Esophagus squamous epithelium (tissue), 5 donors: ENCODE measurements around the gene IQSEC1. TPM values are rescaled to one million over a fixed set of nuclear protein-coding genes. Genes with fewer than 3 reads are reported as not detected.
A peak's percentile ranks its signal among the peaks of the same experiment; 100 is the strongest.

Experiments
- DNase-seq: peaks from one replicate; lab custom pipeline; 2025; lab: John Stamatoyannopoulos, UW
- H3K27ac ChIP-seq, 4 donors: fragments of 200-600 bp; sonication (generic); one replicate each; pipeline ENCODE4 v1.5.1; 2016 to 2019; ENCODE audit warnings: mild to moderate bottlenecking in 1 of 4
- H3K27me3 ChIP-seq, 4 donors: fragments of 200-600 bp; sonication (generic); 1 replicate in 3 of 4; 2 replicates in 1 of 4; pipeline versions ENCODE4 v1.5.1 to v1.6.0; 2017 to 2021; ENCODE audit warnings: antibody characterized with exemption in 1 of 4
- H3K36me3 ChIP-seq, 3 donors: fragments of 200-600 bp; sonication (generic); one replicate each; pipeline ENCODE4 v1.5.1; 2016 to 2019
- H3K4me1 ChIP-seq, 3 donors: fragments of 200-600 bp; sonication (generic); one replicate each; pipeline ENCODE4 v1.5.1; 2017 to 2019
- H3K4me3 ChIP-seq, 4 donors: fragments of 200-600 bp; sonication (generic); 1 replicate in 3 of 4; 2 replicates in 1 of 4; pipeline ENCODE4 v1.5.1; 2016 to 2019; ENCODE audit warnings: mild to moderate bottlenecking in 2 of 4, moderate library complexity in 1 of 4
- H3K9me3 ChIP-seq, 3 donors: fragments of 200-600 bp; sonication (generic); one replicate each; pipeline ENCODE4 v1.5.1; 2016 to 2019
- POLR2A ChIP-seq, 4 donors: fragments of 450-650 bp; IDR thresholded peaks; one replicate each; pipeline ENCODE4 v1.6.1; 2017; ENCODE audit warnings: antibody characterized with exemption in 4 of 4, mild to moderate bottlenecking in 4 of 4, moderate library complexity in 3 of 4
- WGBS, 2 donors: methylation state at CpG; one replicate each; pipeline ENCODE4 v1.1.5; 2018; 5-methylcytosine and 5-hydroxymethylcytosine counted together
- intact Hi-C: fragments of 100-400 bp; cut with DNase I; formaldehyde crosslinking; loops from one replicate; pipeline ENCODE4 v1.15.0; 2022
- total RNA-seq, 4 donors: library from RNA; depleted of rRNA; stranded (reverse); fragments of >200 nt; gene quantifications; one replicate each; pipeline ENCODE4 v1.1.0, GENCODE V29; 2016
- TF ChIP-seq, protein P1 (sequence below), 6 experiments: fragments of 450-650 bp in 4 of 6; fragments of 200-600 bp in 2 of 6; sonication (generic) in 2 of 6; IDR thresholded peaks; one replicate each; pipeline ENCODE4 v1.5.1; 2016 to 2019; ENCODE audit warnings: antibody characterized with exemption in 6 of 6, mild to moderate bottlenecking in 4 of 6, moderate library complexity in 4 of 6
- donor health status: DM: yes; HTN: yes; CAD: no.

IQSEC1 gene
- total RNA-seq, 4 donors from 2014 or later: 7.3 to 27.1 (median 10.7) TPM

DNA sequence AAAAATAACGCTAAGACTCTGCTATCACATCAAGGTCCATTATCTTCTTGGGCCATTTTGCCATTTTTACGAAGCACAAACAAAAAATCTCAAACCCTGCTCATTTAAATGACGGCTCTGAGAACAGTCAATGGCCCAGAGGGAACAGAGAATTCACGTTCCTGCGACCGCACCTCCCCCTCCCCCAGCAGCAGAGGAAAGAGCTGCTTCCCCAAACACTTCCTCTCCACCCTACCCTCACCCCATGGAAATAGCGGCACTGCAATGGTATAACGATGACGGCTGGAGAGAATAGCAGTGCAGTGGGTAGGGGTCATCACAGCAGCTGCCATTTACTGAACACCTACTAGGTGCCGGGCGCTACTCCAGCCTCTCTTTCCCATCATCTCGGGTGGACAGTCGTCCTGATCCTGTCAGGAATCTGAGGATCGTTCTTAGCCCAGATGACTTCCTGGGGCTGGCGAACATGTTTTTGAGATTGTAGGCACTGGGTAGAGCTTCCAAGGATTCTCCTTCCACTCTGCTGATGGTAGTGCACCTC lies 113.3 kb downstream of the IQSEC1 start:
- no peak overlapping the region for H3K4me3 ChIP-seq
- DNase-seq: no peak
- H3K36me3 ChIP-seq: no peaks in the 10 kb centered on the region
- TF ChIP-seq POLR2A (IDR thresholded peaks at IDR 0.05): no peak
- TF ChIP-seq, protein P1, sequence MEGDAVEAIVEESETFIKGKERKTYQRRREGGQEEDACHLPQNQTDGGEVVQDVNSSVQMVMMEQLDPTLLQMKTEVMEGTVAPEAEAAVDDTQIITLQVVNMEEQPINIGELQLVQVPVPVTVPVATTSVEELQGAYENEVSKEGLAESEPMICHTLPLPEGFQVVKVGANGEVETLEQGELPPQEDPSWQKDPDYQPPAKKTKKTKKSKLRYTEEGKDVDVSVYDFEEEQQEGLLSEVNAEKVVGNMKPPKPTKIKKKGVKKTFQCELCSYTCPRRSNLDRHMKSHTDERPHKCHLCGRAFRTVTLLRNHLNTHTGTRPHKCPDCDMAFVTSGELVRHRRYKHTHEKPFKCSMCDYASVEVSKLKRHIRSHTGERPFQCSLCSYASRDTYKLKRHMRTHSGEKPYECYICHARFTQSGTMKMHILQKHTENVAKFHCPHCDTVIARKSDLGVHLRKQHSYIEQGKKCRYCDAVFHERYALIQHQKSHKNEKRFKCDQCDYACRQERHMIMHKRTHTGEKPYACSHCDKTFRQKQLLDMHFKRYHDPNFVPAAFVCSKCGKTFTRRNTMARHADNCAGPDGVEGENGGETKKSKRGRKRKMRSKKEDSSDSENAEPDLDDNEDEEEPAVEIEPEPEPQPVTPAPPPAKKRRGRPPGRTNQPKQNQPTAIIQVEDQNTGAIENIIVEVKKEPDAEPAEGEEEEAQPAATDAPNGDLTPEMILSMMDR (IDR thresholded peaks at IDR 0.05): no peak
- intact Hi-C loops: no loop called here
- no peaks in the 10 kb centered on the region for H3K9me3 ChIP-seq
- H3K27me3 ChIP-seq: no peaks in the 10 kb centered on the region
- peak overlapping the region in 3 of 4 donors; percentile 35 to 68 (median 49) for H3K27ac ChIP-seq
- H3K4me1 ChIP-seq: peaks cover 38 to 100% (median 78%) of the 10 kb centered on the region in 3 donors
- 56 to 65% methylated on average over 15 of the region's 15 CpGs for WGBS, 2 donors

DNA sequence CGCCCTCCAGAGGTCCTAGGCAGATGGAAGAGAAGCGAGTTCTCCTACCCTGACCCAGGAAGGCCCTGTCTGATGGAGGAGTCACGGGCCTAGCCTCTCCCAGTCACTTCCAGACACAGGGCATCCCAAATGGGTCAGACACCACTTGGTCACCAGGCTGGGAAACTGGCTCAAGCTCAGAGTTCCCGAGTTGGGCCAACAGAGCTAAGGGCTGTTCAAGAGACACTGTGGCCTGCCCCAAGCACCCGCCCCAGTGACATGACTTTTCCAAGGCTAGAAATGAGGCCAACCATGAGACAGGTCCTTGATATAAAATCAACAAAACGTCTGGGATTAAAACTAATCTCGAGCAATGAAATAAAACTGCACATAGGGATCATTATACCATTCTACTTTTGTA lies 113.8 kb downstream of the IQSEC1 start:
- 57 to 71% methylated on average over 3 to 6 of the region's 7 CpGs for WGBS, 2 donors

DNA sequence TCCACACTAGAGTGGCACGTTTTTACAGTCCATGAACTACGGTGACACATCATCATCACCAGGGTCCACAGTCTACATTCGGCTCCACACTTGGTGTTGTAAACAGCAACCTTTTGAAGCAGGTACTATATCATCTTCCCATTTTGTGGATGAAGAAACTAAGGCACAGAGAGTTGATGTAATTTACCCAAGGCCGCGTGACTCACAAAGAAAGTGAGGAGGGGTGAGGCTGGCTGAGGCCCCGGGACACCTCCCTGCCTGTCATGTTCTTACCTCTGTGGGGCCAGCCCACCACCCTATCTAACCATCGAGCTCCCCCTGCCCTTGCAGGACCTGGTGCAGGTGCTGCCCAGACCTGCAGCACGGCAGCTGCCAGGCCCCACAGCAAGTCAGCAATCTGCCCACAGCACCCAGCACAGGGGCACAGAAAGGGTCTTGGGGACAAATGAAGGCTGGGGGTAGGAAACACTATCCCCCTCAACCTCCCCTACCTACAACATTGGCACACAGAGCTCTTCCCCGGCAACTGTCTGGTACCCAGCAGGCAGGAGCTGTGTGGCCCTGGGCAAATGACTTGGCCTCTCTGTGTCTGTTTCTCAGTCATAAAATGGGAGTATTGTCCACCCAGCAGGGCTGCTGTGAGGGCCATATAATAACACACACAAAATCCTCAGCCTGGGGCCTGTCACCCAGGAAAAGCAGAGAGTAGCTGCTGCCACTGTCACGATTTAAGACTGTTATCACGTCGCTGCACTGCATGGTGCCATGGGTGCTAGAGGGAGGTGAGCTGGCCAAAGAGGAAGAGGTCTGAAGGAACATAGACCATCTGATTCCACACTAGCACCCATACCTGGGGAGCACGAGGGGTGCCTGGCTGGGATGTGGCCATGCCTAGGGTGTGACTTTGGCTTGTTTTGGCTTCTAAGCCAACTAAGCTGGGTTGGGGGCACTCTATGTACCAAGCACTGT lies 115.1 kb downstream of the IQSEC1 start:
- H3K27ac ChIP-seq: peak overlapping the region in 3 of 4 donors; percentile 35 to 68 (median 68)
- H3K36me3 ChIP-seq: no peaks in the 10 kb centered on the region
- peaks cover 40 to 100% (median 77%) of the 10 kb centered on the region in 3 donors for H3K4me1 ChIP-seq
- TF ChIP-seq, protein P1 (IDR thresholded peaks at IDR 0.05): no peak
- no peak for TF ChIP-seq POLR2A (IDR thresholded peaks at IDR 0.05)
- no peaks in the 10 kb centered on the region for H3K27me3 ChIP-seq
- H3K9me3 ChIP-seq: no peaks in the 10 kb centered on the region
- no peak overlapping the region for H3K4me3 ChIP-seq
- no peak for DNase-seq
- intact Hi-C loops: no loop called here
- 85 to 88% methylated on average over 11 to 13 of the region's 13 CpGs for WGBS, 2 donors

More for the DNA sequence above, 113.8 kb downstream of the IQSEC1 start:
- Histone ChIP-seq H3K9me3 (no peaks in the 10 kb centered on the region), H3K4me1 (peaks cover 38 to 100% (median 78%) of the 10 kb centered on the region in 3 donors), H3K36me3 (no peaks in the 10 kb centered on the region), H3K4me3 (no peak overlapping the region), H3K27ac (peak overlapping the region in 3 of 4 donors; percentile 35 to 68 (median 49)), H3K27me3 (no peaks in the 10 kb centered on the region)
- intact Hi-C loops: no loop called here
- no peak for DNase-seq
- TF ChIP-seq, protein P1 (IDR thresholded peaks at IDR 0.05): no peak
- no peak for TF ChIP-seq POLR2A (IDR thresholded peaks at IDR 0.05)

DNA sequence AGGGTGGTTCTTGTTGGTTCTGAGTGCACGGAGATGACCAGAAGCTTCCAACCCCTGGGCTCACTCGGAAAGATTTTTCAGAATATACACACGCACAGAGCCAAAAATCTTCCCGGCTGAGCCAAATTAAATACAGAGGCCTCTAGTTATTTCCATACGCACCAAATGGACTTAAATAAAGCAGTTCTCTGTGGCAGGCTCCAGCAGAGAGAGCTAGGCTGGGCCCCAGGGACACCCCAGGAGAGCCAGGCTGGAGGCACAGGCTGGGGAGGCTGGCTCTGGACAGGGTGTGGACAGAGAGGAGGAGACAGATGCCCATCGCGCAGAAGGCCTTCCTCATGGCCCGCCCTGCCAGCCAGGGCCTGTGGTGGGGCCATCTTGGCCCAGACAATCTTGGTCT lies 115.9 kb downstream of the IQSEC1 start:
- H3K4me3 ChIP-seq: no peak overlapping the region
- no peaks in the 10 kb centered on the region for H3K9me3 ChIP-seq
- no peaks in the 10 kb centered on the region for H3K36me3 ChIP-seq
- DNase-seq: no peak
- intact Hi-C loops: no loop called here
- no peak for TF ChIP-seq POLR2A (IDR thresholded peaks at IDR 0.05)
- TF ChIP-seq, protein P1 (IDR thresholded peaks at IDR 0.05): no peak
- WGBS, 2 donors: 18 to 70% methylated on average over 3 to 8 of the region's 8 CpGs
- H3K27ac ChIP-seq: peak overlapping the region in 3 of 4 donors; percentile 31 to 68 (median 68)
- peaks cover 34 to 100% (median 70%) of the 10 kb centered on the region in 3 donors for H3K4me1 ChIP-seq
- H3K27me3 ChIP-seq: no peaks in the 10 kb centered on the region

DNA sequence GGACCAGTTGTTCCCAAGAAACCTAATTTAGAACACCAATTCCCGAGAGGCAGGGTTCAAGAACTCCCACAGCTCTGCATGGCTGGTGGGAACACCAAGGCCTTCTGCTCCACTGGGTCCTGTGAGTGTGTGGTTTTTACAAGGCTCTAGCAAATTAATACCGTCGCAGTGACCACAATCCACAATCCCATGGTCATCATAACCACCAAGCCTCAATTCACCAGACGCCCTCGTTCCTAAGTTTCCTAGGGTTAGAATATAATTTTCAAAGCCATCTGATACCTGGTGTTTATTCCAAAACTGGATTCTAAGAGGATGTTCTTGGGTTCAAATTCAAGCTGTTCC lies 116.9 kb downstream of the IQSEC1 start:
- no peak for TF ChIP-seq POLR2A (IDR thresholded peaks at IDR 0.05)
- TF ChIP-seq, protein P1 (IDR thresholded peaks at IDR 0.05): no peak
- Histone ChIP-seq H3K27ac (peak overlapping the region in 3 of 4 donors; percentile 31 to 68 (median 68)), H3K4me3 (no peak overlapping the region), H3K9me3 (no peaks in the 10 kb centered on the region), H3K27me3 (no peaks in the 10 kb centered on the region), H3K4me1 (peaks cover 31 to 94% (median 60%) of the 10 kb centered on the region in 3 donors), H3K36me3 (no peaks in the 10 kb centered on the region)
- WGBS, 2 donors: 82 to 90% methylated on average over 5 of the region's 5 CpGs
- DNase-seq: no peak
- intact Hi-C loops: no loop called here
